T-helper 17 cell (primary cell): Measurements from ENCODE around the gene ANO4. TPM values are rescaled to one million over a fixed set of nuclear protein-coding genes. Genes with fewer than 3 reads are reported as not detected.

Experiments used
- ATAC-seq: fragments of 150-1000 bp; cut with Tn5 transposase; 2 replicates; pipeline ENCODE4 v1.10.0; 2021; ENCODE audit warnings: mild to moderate bottlenecking, moderate library complexity
- DNase-seq, 3 donors: peaks; one replicate each; pipeline versions ENCODE4 v3.0.0 to v3.0.0-alpha.2; 2020 to 2021
- H3K9me3 ChIP-seq: one replicate; pipeline ENCODE4 v1.7.0; 2013; ENCODE audit warnings: low read length, mild to moderate bottlenecking; ENCODE audit not compliant: control insufficient read depth, poor library complexity, severe bottlenecking
- H3K27ac Mint-ChIP-seq: one replicate; pipeline ENCODE4 v1.8.0; 2022; ENCODE audit warnings: mild to moderate bottlenecking, moderate library complexity, mixed read lengths
- H3K27me3 Mint-ChIP-seq: one replicate; pipeline ENCODE4 v1.8.0; 2022; ENCODE audit warnings: mixed read lengths
- H3K36me3 Mint-ChIP-seq: one replicate; pipeline ENCODE4 v1.8.0; 2022; ENCODE audit warnings: low read depth, mixed read lengths
- H3K4me1 Mint-ChIP-seq: one replicate; pipeline ENCODE4 v1.8.0; 2022; ENCODE audit warnings: mild to moderate bottlenecking, mixed read lengths
- H3K4me3 Mint-ChIP-seq: one replicate; pipeline ENCODE4 v1.8.0; 2022; ENCODE audit warnings: mild to moderate bottlenecking, moderate library complexity, mixed read lengths
- total RNA-seq, 4 donors: library from RNA in 2 of 4; stranded (reverse) in 2 of 4; gene quantifications; one replicate each; pipeline ENCODE4 v1.2.3 and lab custom pipeline; 2022 to 2026

The ANO4 gene
- total RNA-seq, 2 donors from 2014 or later = not detected

- no peaks in the 10 kb centered on the region for H3K4me1 Mint-ChIP-seq
- no peaks in the 10 kb centered on the region for H3K36me3 Mint-ChIP-seq
- peaks cover 7% of the 10 kb centered on the region for H3K27me3 Mint-ChIP-seq
- H3K9me3 ChIP-seq = peaks cover 3% of the 10 kb centered on the region
- DNase-seq (no peak), ATAC-seq (no peak)
- H3K4me3 Mint-ChIP-seq = no peak overlapping the region
- H3K27ac Mint-ChIP-seq = no peak overlapping the region
Measured at GRCh38 chr12:100795174-100795799, 711 bp downstream of the ANO4 start.

GRCh38 chr12:100795800-100796179 is 1.2 kb downstream of the ANO4 start:
- H3K9me3 ChIP-seq = peaks cover under 1% of the 10 kb centered on the region
- H3K4me1 Mint-ChIP-seq = no peaks in the 10 kb centered on the region
- no peak overlapping the region for H3K4me3 Mint-ChIP-seq
- H3K27ac Mint-ChIP-seq = no peak overlapping the region
- peaks cover 7% of the 10 kb centered on the region for H3K27me3 Mint-ChIP-seq
- DNase-seq (no peak), ATAC-seq (no peak)
- no peaks in the 10 kb centered on the region for H3K36me3 Mint-ChIP-seq

- H3K4me1 Mint-ChIP-seq = no peaks in the 10 kb centered on the region
- H3K27me3 Mint-ChIP-seq = peaks cover 7% of the 10 kb centered on the region
- no peaks in the 10 kb centered on the region for H3K9me3 ChIP-seq
- no peaks in the 10 kb centered on the region for H3K36me3 Mint-ChIP-seq
- H3K27ac Mint-ChIP-seq = no peak overlapping the region
- DNase-seq (no peak), ATAC-seq (no peak)
- H3K4me3 Mint-ChIP-seq = no peak overlapping the region
Measured at GRCh38 chr12:100796621-100797020, 2.0 kb downstream of the ANO4 start.

GRCh38 chr12:100797246-100797645 is 2.7 kb downstream of the ANO4 start:
- Mint-ChIP-seq H3K36me3 (no peaks in the 10 kb centered on the region), H3K27ac (no peak overlapping the region)

GRCh38 chr12:100797786-100798185 is 3.2 kb downstream of the ANO4 start:
- DNase-seq = no peak
- H3K4me3 Mint-ChIP-seq = no peak overlapping the region
- peaks cover 7% of the 10 kb centered on the region for H3K27me3 Mint-ChIP-seq
- no peak for ATAC-seq
- no peaks in the 10 kb centered on the region for H3K4me1 Mint-ChIP-seq
- H3K9me3 ChIP-seq = no peaks in the 10 kb centered on the region
- H3K36me3 Mint-ChIP-seq = no peaks in the 10 kb centered on the region
- H3K27ac Mint-ChIP-seq = no peak overlapping the region

More at GRCh38 chr12:100797246-100797645, 2.7 kb downstream of the ANO4 start:
- no peaks in the 10 kb centered on the region for H3K9me3 ChIP-seq
- no peak for DNase-seq
- H3K4me3 Mint-ChIP-seq = no peak overlapping the region
- H3K27me3 Mint-ChIP-seq = peaks cover 7% of the 10 kb centered on the region
- no peaks in the 10 kb centered on the region for H3K4me1 Mint-ChIP-seq
- ATAC-seq = no peak

GRCh38 chr12:100798286-100799160 is 3.9 kb downstream of the ANO4 start:
- ATAC-seq = no peak
- H3K4me3 Mint-ChIP-seq = no peak overlapping the region
- no peaks in the 10 kb centered on the region for H3K9me3 ChIP-seq
- H3K4me1 Mint-ChIP-seq = no peaks in the 10 kb centered on the region
- H3K36me3 Mint-ChIP-seq = no peaks in the 10 kb centered on the region
- no peak overlapping the region for H3K27ac Mint-ChIP-seq
- DNase-seq = no peak
- H3K27me3 Mint-ChIP-seq = peaks cover 7% of the 10 kb centered on the region

GRCh38 chr12:100799770-100800169 is 5.2 kb downstream of the ANO4 start:
- Mint-ChIP-seq H3K4me3 (no peak overlapping the region), H3K27ac (no peak overlapping the region), H3K27me3 (peaks cover 7% of the 10 kb centered on the region), H3K4me1 (no peaks in the 10 kb centered on the region), H3K36me3 (no peaks in the 10 kb centered on the region)
- no peak for DNase-seq
- H3K9me3 ChIP-seq = no peaks in the 10 kb centered on the region
- ATAC-seq = no peak

GRCh38 chr12:100800723-100801122 is 6.1 kb downstream of the ANO4 start:
- Mint-ChIP-seq H3K36me3 (no peaks in the 10 kb centered on the region), H3K27ac (no peak overlapping the region), H3K4me1 (no peaks in the 10 kb centered on the region), H3K4me3 (no peak overlapping the region), H3K27me3 (no peaks in the 10 kb centered on the region)
- ATAC-seq (no peak), DNase-seq (no peak)
- no peaks in the 10 kb centered on the region for H3K9me3 ChIP-seq

- Mint-ChIP-seq H3K27ac (no peak overlapping the region), H3K4me3 (no peak overlapping the region), H3K36me3 (no peaks in the 10 kb centered on the region), H3K4me1 (no peaks in the 10 kb centered on the region), H3K27me3 (no peaks in the 10 kb centered on the region)
- no peaks in the 10 kb centered on the region for H3K9me3 ChIP-seq
- ATAC-seq (no peak), DNase-seq (no peak)
Measured at GRCh38 chr12:100801320-100801719, 6.7 kb downstream of the ANO4 start.

- no peak for ATAC-seq
- no peaks in the 10 kb centered on the region for H3K27me3 Mint-ChIP-seq
- H3K9me3 ChIP-seq = no peaks in the 10 kb centered on the region
- no peaks in the 10 kb centered on the region for H3K4me1 Mint-ChIP-seq
- no peak overlapping the region for H3K4me3 Mint-ChIP-seq
- no peaks in the 10 kb centered on the region for H3K36me3 Mint-ChIP-seq
- no peak for DNase-seq
- H3K27ac Mint-ChIP-seq = no peak overlapping the region
Measured at GRCh38 chr12:100808777-100809176, 14.2 kb downstream of the ANO4 start.

GRCh38 chr12:100820314-100820713 is 25.7 kb downstream of the ANO4 start:
- DNase-seq = no peak
- no peak overlapping the region for H3K4me3 Mint-ChIP-seq
- H3K27me3 Mint-ChIP-seq = no peaks in the 10 kb centered on the region
- no peak for ATAC-seq
- no peaks in the 10 kb centered on the region for H3K36me3 Mint-ChIP-seq
- no peak overlapping the region for H3K27ac Mint-ChIP-seq
- H3K9me3 ChIP-seq = no peaks in the 10 kb centered on the region
- no peaks in the 10 kb centered on the region for H3K4me1 Mint-ChIP-seq

- H3K4me3 Mint-ChIP-seq = no peak overlapping the region
- no peaks in the 10 kb centered on the region for H3K27me3 Mint-ChIP-seq
- ATAC-seq (no peak), DNase-seq (no peak)
- no peaks in the 10 kb centered on the region for H3K36me3 Mint-ChIP-seq
- no peaks in the 10 kb centered on the region for H3K9me3 ChIP-seq
- no peaks in the 10 kb centered on the region for H3K4me1 Mint-ChIP-seq
- no peak overlapping the region for H3K27ac Mint-ChIP-seq
Measured at GRCh38 chr12:100823963-100824362, 29.4 kb downstream of the ANO4 start.

- ATAC-seq (no peak), DNase-seq (no peak)
- Mint-ChIP-seq H3K27me3 (no peaks in the 10 kb centered on the region), H3K27ac (no peak overlapping the region), H3K4me1 (no peaks in the 10 kb centered on the region), H3K36me3 (no peaks in the 10 kb centered on the region), H3K4me3 (no peak overlapping the region)
- H3K9me3 ChIP-seq = no peaks in the 10 kb centered on the region
Measured at GRCh38 chr12:100824476-100824875, 29.9 kb downstream of the ANO4 start.

GRCh38 chr12:100826323-100826722 is 31.7 kb downstream of the ANO4 start:
- no peak overlapping the region for H3K27ac Mint-ChIP-seq
- H3K4me3 Mint-ChIP-seq = no peak overlapping the region
- H3K9me3 ChIP-seq = no peaks in the 10 kb centered on the region
- ATAC-seq (no peak), DNase-seq (no peak)
- H3K27me3 Mint-ChIP-seq = no peaks in the 10 kb centered on the region
- H3K4me1 Mint-ChIP-seq = no peaks in the 10 kb centered on the region
- H3K36me3 Mint-ChIP-seq = no peaks in the 10 kb centered on the region
